Epidermal melanocyte (primary cell): ENCODE data around the gene APBB2.
"Not testable (repeated sequence)": the region's sequence is repeated elsewhere in the genome, so short reads cannot be mapped to it uniquely, and the experiment has no call there.

Source experiments
- DNase-seq: peaks from one replicate; pipeline ENCODE4 v3.0.0; 2011; ENCODE audit warnings: low spot score; ENCODE audit not compliant: insufficient read length

The APBB2 gene

DNA sequence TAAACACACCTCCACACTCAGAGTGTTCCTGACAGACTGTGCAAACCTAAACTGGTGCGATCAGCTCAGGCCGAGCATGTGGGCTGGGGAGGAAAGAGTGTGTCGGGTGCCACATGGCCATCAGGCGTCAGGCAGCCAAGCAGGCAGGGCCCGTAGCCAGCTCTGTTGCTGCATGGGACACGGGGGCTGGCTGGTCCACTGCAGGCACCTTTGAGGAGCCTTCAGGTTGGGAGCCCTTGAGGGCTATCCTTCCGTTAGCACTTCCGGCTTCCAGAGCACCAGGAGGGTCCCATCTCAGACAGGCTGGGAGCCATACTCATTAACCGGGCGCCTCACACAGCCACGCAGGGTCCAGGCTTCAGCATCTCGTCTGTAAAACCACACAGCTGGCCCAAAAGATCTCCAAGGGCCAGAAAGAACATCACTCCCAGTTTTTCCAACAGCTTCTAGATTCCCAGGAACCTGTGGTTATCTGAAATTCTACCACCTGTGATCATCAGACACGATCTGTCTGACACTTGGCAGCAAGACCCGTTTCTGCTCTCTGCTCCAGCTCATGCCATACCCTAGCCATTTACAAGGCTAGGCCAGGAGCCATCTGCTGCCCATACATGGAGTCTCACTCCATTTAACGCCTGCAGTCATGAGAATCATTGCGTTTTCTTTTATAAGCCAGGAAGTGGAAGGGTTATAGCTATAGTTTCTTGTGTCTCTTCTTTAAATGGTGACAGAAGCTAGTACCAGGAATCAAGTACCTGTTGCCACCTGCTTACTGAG lies 377.1 kb downstream of the APBB2 start:
- DNase-seq = peak; percentile 6

DNA sequence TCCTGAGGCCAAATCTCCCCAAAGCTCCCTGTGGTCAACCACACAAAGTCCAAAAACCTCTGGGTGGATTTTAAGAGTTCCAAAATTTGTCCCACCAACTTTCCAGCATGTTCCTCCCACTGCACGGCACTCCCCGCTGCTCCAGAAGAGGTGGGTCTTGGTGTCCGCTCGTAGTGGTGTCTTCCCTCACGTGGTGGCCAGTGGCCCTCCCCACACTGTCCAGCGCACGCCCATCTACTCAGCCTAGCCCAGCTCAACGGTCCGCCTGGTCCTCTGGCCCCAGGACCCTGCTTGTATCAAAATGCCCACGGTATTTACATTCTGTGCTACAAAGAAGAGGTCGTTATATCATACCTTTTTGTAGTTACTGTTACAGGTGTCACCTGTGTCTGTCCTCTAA lies 381.1 kb downstream of the APBB2 start:
- DNase-seq = no peak

DNA sequence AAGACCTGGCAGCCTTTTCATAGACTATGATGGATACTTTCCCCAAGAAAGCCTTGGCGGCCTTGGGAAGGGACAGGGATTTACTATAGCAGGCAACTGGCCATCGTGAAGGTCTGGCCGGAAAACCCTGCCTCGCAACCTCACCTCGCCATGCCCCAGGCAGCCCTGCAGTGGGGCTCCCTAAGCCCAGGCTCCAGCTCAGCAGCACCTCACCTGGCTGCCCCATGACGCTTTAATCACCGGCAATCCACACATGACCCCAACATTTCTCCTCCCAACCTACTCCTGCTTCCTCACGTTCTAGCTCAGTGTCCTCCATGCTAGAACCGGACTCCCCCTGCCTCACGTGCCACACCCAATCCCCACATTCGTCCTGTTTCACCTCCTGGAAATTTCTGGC lies 382.2 kb downstream of the APBB2 start:
- DNase-seq = no peak

DNA sequence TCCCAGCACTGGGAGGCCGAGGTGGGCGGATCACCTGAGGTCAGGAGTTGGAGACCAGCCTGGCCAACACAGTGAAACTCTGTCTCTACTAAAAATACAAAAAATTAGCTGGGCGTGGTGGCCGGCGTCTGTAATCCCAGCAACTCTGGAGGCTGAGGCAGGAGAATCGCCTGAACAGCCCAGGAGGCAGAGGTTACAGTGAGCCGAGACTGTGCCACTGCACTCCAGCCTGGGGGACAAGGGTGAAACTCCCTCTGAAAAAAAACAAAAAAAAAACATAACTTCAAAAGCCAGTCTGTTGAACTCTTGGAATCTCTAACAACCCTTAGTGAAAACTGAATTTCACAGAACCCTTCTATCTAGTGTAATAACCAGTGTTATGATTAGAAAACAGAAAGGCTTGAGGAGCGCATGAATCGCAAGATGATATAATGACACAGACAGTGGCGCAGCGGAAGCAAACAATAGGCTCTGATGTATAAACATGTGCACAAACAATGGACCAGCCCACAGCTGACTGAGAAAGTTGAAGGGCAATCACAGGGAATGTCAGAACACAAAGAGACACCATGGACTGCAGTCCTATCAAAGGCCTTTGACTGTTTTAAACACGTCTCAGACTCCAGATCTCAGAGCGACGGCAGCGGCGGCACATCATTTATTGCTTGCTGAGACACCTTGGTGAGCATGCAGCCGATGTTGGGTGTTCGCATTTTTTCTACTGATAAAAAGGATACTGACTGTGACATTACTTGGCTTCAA lies 383.0 kb downstream of the APBB2 start:
- no peak for DNase-seq

DNA sequence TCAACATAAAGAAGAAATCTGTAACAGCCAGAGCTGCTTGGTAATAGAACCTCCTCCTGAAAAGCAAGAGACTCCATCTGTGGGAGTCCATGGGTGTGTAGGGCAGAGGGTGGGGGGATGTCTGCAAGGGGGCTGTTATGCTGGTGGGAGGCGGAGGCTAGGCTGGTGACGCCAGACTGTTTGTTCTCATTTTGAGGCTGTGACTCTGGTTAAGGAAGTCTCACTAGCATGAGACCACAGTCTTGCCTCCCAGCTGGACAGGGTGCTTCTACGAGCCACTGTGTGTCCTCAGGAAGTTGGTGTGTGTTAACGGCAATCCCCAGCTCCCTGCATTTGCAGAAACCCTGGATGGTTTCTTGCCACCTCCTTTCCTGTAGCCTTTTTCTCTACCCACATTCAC lies 384.8 kb downstream of the APBB2 start:
- DNase-seq = no peak

DNA sequence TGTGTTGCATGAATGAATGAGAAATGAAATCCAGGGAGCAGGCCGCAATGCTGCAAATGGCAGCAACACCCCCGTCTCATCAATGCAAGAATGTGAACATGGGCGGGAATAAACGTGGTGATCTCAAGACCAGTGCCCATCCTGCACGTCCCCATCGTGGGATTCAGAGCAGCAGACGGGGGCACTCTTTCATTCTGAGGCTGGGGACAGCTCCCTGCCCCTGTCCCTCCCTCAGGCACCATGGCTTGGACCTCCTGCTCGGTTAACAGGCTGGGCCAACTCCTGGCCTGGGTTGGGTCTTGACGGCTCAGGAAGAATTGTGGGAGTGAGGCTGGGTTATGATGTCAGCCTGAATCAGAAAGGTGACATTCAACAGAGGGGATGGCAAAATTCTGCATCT lies 385.7 kb downstream of the APBB2 start:
- no peak for DNase-seq

DNA sequence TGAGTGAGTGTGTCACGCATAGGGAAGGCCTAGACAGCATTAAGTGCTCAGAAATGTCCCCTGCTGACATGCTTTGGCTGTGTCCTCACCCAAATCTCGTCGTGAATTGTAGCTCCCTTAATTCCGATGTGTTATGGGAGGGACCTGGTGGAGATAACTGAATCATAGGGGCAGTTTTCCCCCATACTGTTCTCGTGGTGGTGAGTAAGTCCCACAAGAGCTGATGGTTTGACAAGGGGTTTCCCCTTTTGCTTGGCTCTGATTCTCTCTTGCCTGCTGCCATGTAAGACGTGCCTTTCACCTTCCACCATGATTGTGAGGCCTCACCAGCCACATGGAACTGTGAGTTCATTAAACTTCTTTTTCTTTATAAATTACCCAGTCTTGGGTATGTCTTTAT lies 386.6 kb downstream of the APBB2 start:
- no peak for DNase-seq

DNA sequence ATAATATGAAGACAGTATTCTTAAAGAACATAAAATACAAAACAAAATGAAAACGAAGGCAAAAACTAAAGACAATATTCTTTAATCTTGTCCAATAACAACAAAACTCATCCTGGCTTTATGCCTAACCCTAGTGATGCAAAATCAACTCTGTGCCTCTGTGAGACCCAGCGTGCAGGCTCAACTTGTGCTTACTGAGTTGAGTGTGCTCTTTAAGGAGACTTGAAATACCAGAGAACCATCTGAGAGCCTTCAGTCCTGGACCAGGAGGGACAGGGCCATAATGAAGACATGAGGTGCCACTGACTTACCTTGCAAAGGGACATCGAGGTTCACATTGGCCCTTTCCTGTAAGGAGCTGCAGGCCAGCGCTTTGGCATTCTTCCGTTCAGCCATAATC lies 387.5 kb downstream of the APBB2 start:
- DNase-seq = no peak

DNA sequence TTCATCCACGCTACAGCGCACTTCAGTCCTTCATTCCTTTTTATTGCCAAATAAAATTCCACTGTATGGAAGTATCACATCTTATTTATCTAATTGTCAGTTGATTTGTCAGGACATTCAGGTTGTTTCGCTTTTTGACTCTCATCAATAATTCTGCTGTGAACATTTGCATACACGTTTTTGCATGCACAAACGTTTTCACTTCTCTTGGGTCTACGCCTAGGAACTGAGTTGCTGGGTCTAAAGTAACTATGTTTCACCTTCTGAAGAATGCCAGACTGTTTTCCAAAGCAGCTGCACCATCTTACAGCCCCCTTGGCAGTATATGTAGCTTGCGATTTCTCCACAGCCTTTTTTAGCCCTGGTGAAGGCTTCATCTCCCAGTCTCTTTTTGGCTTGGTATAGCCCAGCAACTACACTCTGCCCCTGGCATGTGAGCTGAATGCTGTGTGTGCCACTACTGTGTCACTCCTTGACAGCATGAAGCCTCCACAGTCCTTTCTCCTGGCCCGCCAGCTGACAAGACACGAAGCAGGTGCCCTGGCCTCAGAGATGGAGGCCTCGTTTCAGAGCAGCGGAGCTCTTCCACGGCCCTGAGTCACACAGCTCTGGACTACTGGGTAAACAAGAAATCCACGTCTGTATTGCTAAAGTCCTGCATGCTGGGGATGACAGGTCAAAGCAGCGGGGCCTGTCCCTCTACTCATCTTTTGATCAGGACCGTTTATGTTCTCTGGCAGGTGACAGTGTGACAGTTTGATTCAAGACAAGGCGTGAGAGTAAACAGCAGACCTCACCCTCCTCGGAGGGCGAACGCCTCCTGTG lies 389.1 kb downstream of the APBB2 start:
- DNase-seq = no peak

DNA sequence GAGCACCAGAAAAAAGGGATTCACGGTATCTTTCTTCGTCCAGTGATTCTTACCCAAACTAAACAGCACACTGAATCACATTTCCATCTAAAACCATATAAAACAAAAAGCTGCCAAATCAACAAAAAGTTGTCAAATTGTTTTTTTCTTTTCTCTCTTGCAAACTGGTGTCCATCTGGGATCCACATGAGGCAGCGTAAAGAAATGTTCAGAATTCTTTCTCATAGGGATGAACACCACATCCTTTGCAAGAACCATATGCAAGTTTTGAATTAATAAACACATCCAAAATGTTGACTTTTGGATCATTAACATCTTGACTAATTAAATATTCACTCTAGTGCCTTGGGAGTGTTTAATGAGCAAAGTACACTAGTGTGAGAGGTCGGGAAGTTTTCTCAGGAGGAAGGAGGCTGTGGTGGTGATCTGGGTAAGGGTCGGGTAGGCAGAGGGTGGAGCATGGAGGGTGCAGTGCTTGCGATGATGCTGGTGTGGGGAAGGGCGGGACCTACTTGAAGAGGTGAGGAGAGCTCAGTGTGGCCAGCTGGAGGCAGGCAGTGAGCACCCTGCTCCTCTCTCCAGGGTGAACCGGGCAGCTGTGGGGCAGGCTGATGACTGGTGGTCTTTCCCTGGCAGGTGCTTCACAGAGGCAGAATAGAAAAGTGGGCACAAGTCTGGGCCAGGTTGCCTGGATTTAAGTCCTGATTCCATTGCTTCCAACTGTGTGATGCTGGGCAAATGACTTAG lies 391.7 kb downstream of the APBB2 start:
- no peak for DNase-seq

DNA sequence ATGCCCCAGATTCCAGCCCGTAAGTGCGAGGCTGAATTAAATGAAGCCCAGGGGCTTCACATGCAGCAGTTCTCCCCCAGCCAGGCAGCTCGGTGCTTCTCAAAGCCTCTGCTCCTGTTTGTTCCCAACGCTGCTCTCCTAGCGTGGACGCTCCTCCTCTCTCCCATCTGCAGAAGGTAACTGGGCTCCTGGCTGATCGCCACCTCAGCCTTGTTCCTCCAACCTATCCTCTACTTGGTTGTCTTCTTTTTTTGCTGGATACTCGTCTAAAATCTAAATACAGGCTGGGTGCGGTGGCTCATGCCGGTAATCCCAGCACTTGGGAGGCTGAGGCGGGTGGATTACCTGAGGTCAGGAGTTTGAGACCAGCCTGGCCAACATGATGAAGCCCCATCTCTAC lies 394.2 kb downstream of the APBB2 start:
- no peak for DNase-seq

DNA sequence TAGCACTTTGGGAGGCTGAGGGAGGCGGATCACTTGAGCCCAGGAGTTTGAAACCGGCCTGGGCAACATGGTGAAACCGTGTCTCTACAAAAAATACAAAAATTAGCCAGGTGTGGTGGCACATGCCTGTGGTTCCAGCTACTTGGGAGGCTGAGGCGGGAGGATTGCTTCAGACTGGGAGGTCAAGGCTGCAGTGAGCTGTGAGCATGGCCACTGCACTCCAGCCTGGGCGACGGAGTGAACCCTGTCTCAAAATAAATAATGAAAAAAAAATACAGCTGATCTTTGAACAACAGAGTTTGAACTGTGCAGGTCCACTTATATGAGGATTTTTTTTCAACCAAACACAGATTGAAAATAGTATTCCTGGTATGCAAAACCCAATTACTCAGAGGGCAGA lies 397.2 kb downstream of the APBB2 start:
- DNase-seq = not testable (repeated sequence)

DNA sequence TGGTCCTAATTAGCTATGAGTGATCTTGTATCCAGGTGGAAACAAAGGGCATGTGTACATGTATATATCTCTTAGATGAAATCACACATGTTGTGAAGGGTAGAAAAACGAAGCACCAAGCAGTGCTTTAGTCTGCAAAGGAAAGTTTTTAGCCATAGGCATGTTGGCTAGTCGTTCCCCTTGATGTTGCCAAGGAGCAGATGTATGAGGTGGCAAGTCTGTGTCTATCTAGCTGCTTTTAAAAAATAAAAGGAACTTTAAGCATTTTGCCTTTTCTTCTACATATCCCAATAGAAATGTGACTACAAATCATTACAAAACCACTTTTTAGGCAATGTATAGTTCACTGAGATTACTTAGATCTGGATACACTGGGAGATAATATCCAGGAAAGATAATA lies 401.5 kb downstream of the APBB2 start:
- DNase-seq = no peak

DNA sequence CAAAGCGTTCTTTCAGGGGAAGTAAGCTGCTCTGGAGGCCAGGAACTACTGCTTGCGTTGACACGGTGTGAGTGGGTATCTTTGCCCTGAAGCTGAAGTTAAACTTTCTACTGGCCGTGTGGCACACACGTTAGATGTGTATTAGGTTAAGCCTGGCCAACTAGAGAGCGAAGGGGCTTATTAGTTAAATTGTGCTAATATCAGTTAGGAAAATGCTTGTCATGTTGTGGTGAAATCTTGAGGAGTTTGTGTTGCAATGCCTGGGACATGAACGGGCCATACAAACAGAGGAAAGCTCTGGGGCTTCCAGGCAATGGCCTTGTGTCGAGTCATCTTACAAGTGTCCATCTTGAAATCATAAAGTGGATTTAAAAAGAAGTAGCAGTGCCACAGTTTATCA lies 402.0 kb downstream of the APBB2 start:
- DNase-seq = no peak

DNA sequence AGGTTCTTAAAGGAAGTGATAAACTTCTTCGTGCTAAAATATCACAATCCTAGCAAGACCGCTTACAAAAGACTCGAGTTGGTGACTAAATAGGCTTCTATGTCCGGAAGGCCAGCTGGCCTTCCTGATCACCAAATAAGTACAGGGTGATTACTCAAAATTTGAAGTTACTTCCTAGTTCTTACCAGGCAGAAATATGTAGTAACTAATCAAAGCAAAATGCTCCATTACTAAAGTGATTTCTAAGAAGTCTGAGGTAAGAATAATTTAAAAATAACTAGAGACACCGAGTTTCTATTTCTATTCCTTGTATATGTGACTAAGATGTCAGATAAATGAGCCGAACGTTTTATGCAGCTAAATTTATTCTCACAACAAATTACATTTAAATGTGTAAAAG lies 402.4 kb downstream of the APBB2 start:
- no peak for DNase-seq

DNA sequence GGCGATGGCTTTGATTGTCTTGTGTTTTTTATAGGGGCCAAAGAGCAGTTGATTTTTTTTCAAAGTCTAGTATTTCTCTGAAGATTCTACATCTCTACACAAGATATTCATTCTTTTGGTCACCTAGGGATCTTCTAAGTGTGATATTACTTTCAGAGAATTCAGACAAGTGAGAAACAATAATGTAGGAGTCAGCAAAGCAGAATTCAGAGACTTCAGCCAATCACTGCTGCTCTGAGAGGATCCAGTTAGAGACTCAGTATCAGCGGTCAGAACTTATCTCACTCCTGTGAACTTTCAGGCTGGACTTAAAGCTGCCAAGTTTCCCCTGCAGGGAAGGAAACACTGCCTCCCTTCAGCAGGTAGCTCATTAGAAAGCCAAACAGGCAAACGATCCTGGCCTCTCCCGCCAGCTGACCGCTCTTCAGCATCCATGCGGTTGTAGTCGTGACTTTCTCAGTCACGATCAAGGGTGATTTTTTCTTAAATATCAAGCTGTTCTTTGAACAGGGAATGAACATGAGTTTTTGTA lies 405.4 kb downstream of the APBB2 start:
- DNase-seq = no peak

DNA sequence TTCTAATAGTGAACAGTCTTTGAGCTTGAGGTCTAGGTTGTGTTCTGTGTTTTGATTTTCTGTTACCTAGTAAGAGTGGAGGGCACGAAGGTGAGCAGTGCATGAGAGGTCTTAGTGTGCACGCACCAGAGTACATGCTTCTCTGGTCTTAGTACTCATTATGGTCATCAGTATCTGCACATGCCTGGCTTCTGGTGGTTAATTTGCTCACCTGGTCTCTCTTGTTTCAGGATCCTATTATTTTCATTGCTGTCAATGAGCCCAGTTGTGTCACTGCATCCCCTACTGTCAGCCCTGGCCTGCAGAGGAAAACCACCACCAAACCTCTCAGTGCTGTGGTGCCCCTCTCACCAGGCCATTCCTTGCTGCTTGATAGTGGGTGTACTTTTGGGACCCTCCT lies 409.7 kb downstream of the APBB2 start:
- DNase-seq = no peak

DNA sequence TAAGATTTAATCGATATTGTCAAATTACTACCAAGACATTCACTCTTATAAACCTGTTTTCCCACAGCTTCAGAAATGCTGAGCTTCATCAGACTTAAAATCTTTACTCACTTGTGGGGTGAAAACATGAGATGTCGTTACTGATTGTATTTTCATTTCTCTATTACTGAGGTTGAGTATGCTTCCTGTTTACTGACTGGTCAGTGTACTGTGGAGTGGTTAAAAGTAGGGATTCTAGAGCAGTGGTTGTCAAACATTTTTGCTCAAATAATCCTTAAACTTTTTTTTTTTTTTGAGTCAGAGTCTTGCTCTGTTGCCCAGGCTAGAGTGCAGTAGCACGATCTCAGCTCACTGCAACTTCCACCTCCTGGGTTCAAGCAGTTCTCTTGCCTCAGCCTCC lies 414.3 kb downstream of the APBB2 start:
- DNase-seq = no peak

DNA sequence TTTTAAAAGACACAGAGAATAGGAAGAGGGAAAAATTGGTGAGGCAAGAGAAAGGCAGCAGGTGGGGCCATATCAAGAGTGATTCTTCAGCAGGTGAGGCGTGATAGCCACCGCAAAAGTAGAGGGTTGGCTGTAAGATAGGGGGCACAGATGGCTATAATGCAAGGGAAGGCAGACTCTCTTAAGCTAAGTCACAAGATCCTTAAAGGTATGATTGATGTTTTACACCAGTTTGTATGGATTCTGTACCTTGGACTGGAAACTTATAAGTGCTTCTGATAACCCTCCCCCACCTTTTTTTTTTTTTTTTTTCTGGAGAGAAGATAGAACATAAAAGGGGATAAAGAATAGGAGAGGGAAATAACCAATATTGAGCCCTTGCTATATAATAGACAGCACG lies 424.6 kb downstream of the APBB2 start:
- DNase-seq = no peak

DNA sequence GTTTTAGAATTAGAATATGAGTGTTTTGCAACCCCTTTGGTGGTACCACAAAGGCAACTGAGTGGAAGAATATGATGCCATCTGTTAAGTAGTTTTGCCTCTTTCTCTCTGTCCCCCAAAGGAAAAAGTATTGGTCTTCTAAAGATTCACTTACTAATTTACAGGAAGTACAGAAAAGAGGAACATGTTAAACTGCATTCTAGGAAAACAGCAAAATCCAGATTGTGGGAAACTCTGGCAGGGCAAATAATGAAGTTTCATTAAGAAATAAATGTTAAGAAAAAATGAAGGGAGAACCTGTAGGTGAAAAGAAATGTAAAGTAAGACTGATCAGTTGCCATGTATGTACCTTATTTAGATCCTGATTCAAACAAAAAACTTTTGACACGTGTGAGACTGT lies 425.3 kb downstream of the APBB2 start:
- DNase-seq = no peak

DNA sequence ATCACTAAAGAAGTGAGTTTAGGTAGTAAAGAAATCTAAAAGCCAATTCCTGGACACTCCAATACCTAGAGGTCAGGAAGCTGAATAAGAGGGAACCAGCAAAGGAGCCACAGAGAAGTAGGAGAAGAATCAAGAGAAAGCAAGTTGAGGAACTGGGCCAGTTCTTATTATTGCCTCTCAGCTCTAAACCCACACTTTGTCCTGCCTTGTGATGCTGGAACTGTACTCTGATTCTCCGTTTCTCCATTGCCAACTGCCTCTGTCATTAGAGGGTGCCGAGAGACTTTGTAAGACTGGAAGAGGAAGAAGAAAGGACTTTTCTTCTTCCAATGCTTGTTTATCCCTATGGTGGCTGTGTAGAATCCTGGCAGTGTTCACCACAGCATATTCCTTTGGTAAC lies 426.0 kb downstream of the APBB2 start:
- DNase-seq = no peak
